Neural progenitor cell (in vitro differentiated cells): ENCODE results near the gene PDAP1. TPM values are rescaled to one million over a fixed set of nuclear protein-coding genes. Genes with fewer than 3 reads are reported as not detected.

Source experiments
- DNase-seq: peaks from one replicate; pipeline ENCODE4 v3.0.0-alpha.2; 2016; ENCODE audit warnings: low spot score
- H2AFZ ChIP-seq: fragments of 200-600 bp; sonication (generic); replicated peaks from 2 replicates; pipeline ENCODE4 v1.6.1; 2016; ENCODE audit warnings: antibody characterized with exemption
- H3F3A ChIP-seq: fragments of 200-600 bp; sonication (generic); 2 replicates; pipeline ENCODE4 v1.6.1; 2016; ENCODE audit warnings: antibody characterized with exemption, low read depth
- H3K27ac ChIP-seq: fragments of 200-600 bp; sonication (generic); 2 replicates; pipeline ENCODE4 v1.5.1; 2016; ENCODE audit warnings: mild to moderate bottlenecking
- H3K27me3 ChIP-seq: fragments of 200-600 bp; sonication (generic); 2 replicates; pipeline ENCODE4 v1.6.1; 2016; ENCODE audit warnings: mild to moderate bottlenecking, moderate library complexity
- H3K36me3 ChIP-seq: fragments of 200-600 bp; sonication (generic); 2 replicates; pipeline ENCODE4 v1.5.1; 2016
- H3K4me1 ChIP-seq: fragments of 200-600 bp; sonication (generic); 2 replicates; pipeline ENCODE4 v1.6.1; 2016; ENCODE audit warnings: mixed run types
- H3K4me2 ChIP-seq: fragments of 200-600 bp; sonication (generic); 2 replicates; pipeline ENCODE4 v1.6.1; 2016
- H3K4me3 ChIP-seq: fragments of 200-600 bp; sonication (generic); 2 replicates; pipeline ENCODE4 v1.5.1; 2016
- H3K79me2 ChIP-seq: fragments of 200-600 bp; sonication (generic); 2 replicates; pipeline ENCODE4 v1.6.1; 2016; ENCODE audit warnings: low read depth
- H3K9ac ChIP-seq: fragments of 200-600 bp; sonication (generic); 2 replicates; pipeline ENCODE4 v1.6.1; 2016
- H3K9me3 ChIP-seq: fragments of 200-600 bp; sonication (generic); 2 replicates; pipeline ENCODE4 v1.5.1; 2016; ENCODE audit warnings: low read depth
- H4K20me1 ChIP-seq: fragments of 200-600 bp; sonication (generic); 2 replicates; pipeline ENCODE4 v1.6.1; 2016; ENCODE audit warnings: low read depth
- H3K27ac Mint-ChIP-seq: 3 replicates; pipeline ENCODE4 v1.8.0; 2021; ENCODE audit warnings: mixed read lengths
- H3K27me3 Mint-ChIP-seq: 2 replicates; pipeline ENCODE4 v1.8.0; 2022; ENCODE audit warnings: low read depth, mild to moderate bottlenecking, inconsistent platforms, moderate library complexity, mixed read lengths; ENCODE audit not compliant: insufficient read depth
- H3K36me3 Mint-ChIP-seq: 3 replicates; pipeline ENCODE4 v1.8.0; 2021; ENCODE audit warnings: mixed read lengths
- H3K4me1 Mint-ChIP-seq: 3 replicates; pipeline ENCODE4 v1.8.0; 2021; ENCODE audit warnings: mixed read lengths
- H3K4me3 Mint-ChIP-seq: 3 replicates; pipeline ENCODE4 v1.8.0; 2021; ENCODE audit warnings: mild to moderate bottlenecking, moderate library complexity, mixed read lengths
- H3K9me3 Mint-ChIP-seq: 3 replicates; pipeline ENCODE4 v1.8.0; 2020; ENCODE audit warnings: mixed read lengths
- EZH2 ChIP-seq: fragments of 200-600 bp; sonication (generic); IDR thresholded peaks from 2 replicates; pipeline ENCODE4 v1.6.1; 2017; ENCODE audit warnings: antibody characterized with exemption, mild to moderate bottlenecking, moderate library complexity
- EZH2phosphoT487 ChIP-seq: fragments of 200-600 bp; sonication (generic); IDR thresholded peaks from 2 replicates; pipeline ENCODE4 v1.6.1; 2017; ENCODE audit warnings: antibody characterized with exemption
- total RNA-seq: library from RNA; depleted of rRNA; stranded (reverse); fragments of >200 nt; gene quantifications from 2 replicates; pipeline ENCODE4 v1.2.3, GENCODE V29; 2015; ENCODE audit warnings: low replicate concordance
- TF ChIP-seq, protein P1 (sequence below): fragments of 200-600 bp; sonication (generic); IDR thresholded peaks from 2 replicates; pipeline ENCODE4 v1.5.1; 2017; ENCODE audit warnings: antibody characterized with exemption, mild to moderate bottlenecking

PDAP1 gene
- total RNA-seq, 1 donor from 2014 or later: 136 TPM

DNA sequence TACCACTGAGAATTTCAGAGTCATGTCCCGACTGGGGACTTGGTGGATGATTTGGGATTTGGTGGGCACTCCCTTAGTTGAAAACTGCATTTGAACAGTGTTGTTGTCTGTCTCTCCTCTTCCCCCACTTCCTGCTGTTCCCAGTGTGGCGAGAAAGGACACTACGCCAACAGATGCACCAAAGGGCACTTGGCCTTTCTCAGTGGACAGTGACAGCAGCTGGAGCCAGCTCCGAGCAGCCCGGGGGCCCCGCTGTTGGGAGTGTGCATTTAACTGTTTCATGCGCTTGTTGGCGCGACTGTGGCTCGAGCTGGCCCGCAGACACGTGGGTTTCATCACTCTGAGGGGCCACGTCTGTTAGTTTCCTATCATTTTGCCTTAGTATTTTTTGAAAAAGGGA lies 47.9 kb upstream of the PDAP1 start:
- H3K9ac ChIP-seq: no peak overlapping the region
- no peak overlapping the region for H2AFZ ChIP-seq
- no peak overlapping the region for H3K27ac ChIP-seq
- peaks cover 41% of the 10 kb centered on the region for H3F3A ChIP-seq
- Mint-ChIP-seq H3K27ac (no peak overlapping the region), H3K9me3 (no peaks in the 10 kb centered on the region), H3K4me3 (no peak overlapping the region), H3K36me3 (peaks cover 35% of the 10 kb centered on the region), H3K27me3 (peaks cover 3% of the 10 kb centered on the region), H3K4me1 (peaks cover 4% of the 10 kb centered on the region)
- TF ChIP-seq, protein P1, sequence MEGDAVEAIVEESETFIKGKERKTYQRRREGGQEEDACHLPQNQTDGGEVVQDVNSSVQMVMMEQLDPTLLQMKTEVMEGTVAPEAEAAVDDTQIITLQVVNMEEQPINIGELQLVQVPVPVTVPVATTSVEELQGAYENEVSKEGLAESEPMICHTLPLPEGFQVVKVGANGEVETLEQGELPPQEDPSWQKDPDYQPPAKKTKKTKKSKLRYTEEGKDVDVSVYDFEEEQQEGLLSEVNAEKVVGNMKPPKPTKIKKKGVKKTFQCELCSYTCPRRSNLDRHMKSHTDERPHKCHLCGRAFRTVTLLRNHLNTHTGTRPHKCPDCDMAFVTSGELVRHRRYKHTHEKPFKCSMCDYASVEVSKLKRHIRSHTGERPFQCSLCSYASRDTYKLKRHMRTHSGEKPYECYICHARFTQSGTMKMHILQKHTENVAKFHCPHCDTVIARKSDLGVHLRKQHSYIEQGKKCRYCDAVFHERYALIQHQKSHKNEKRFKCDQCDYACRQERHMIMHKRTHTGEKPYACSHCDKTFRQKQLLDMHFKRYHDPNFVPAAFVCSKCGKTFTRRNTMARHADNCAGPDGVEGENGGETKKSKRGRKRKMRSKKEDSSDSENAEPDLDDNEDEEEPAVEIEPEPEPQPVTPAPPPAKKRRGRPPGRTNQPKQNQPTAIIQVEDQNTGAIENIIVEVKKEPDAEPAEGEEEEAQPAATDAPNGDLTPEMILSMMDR: no peak
- no peak for TF ChIP-seq EZH2phosphoT487
- no peak for TF ChIP-seq EZH2
- H3K4me1 ChIP-seq: no peaks in the 10 kb centered on the region
- H3K79me2 ChIP-seq: peaks cover 37% of the 10 kb centered on the region
- H3K4me3 ChIP-seq: no peak overlapping the region
- DNase-seq: no peak
- no peaks in the 10 kb centered on the region for H3K9me3 ChIP-seq
- H3K36me3 ChIP-seq: no peaks in the 10 kb centered on the region
- H3K4me2 ChIP-seq: no peak overlapping the region
- no peaks in the 10 kb centered on the region for H3K27me3 ChIP-seq
- peaks cover 7% of the 10 kb centered on the region for H4K20me1 ChIP-seq

DNA sequence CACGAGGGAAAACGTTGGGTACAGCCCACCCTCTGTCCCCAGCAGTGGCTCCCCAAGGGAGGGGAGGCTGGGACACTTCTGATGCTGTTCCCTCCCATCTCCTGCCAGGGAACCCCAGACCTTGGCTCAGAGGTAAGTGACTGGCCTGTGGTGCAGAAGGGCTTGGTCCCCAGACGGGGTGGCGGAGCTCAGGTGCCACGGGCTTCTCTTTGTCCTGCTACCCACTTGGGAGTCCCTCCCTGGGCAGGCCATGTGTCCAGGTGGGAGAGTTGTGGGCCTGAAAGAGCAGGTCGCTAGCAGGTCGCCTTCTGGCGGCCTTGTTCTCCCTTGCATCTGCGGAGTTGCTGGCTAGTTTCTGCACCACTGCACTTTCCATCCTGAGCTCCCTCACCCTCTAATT lies 47.5 kb upstream of the PDAP1 start:
- no peak overlapping the region for H3K4me3 ChIP-seq
- no peaks in the 10 kb centered on the region for H3K9me3 ChIP-seq
- H3K27me3 ChIP-seq: no peaks in the 10 kb centered on the region
- no peak overlapping the region for H3K9ac ChIP-seq
- no peaks in the 10 kb centered on the region for H3K36me3 ChIP-seq
- no peak for DNase-seq
- TF ChIP-seq, protein P1: no peak
- TF ChIP-seq EZH2phosphoT487 (no peak), EZH2 (no peak)
- no peak overlapping the region for H3K4me2 ChIP-seq
- no peaks in the 10 kb centered on the region for H3K9me3 Mint-ChIP-seq
- no peak overlapping the region for H3K27ac ChIP-seq
- peaks cover 41% of the 10 kb centered on the region for H3F3A ChIP-seq
- no peak overlapping the region for H2AFZ ChIP-seq
- H3K4me1 Mint-ChIP-seq: peaks cover 4% of the 10 kb centered on the region
- H4K20me1 ChIP-seq: peaks cover 7% of the 10 kb centered on the region
- no peak overlapping the region for H3K27ac Mint-ChIP-seq
- H3K4me3 Mint-ChIP-seq: no peak overlapping the region
- no peaks in the 10 kb centered on the region for H3K4me1 ChIP-seq
- peaks cover 39% of the 10 kb centered on the region for H3K36me3 Mint-ChIP-seq
- H3K27me3 Mint-ChIP-seq: peaks cover 3% of the 10 kb centered on the region
- peaks cover 33% of the 10 kb centered on the region for H3K79me2 ChIP-seq

DNA sequence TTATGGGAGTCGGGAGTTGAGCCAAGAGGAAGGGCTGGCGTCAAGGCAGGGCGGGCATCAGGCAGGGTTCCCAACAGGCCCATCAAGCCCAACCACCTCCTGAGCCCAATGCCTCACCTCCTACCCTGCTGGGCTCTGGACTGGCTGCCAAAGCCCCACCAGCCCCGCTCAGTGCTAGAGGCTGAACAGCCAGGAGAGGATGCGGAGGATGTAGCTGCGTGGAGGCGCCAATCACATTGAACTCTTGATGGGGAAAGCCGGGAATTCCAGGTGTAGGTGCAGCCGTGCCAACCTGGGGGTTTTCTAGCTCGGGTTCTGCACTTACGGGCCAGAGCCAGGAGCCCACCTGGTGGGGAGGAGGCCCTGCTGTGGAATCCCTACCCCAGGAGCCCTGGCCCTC lies 44.7 kb upstream of the PDAP1 start:
- TF ChIP-seq, protein P1: no peak
- TF ChIP-seq EZH2phosphoT487: no peak
- TF ChIP-seq EZH2: no peak
- no peak overlapping the region for H3K27ac Mint-ChIP-seq
- no peaks in the 10 kb centered on the region for H3K4me1 Mint-ChIP-seq
- peaks cover 26% of the 10 kb centered on the region for H3K36me3 Mint-ChIP-seq
- Histone ChIP-seq H3K4me1 (no peaks in the 10 kb centered on the region), H4K20me1 (peaks cover 13% of the 10 kb centered on the region), H3K9me3 (no peaks in the 10 kb centered on the region), H2AFZ (no peak overlapping the region), H3K27ac (no peak overlapping the region), H3K4me3 (no peak overlapping the region), H3K36me3 (no peaks in the 10 kb centered on the region), H3K9ac (no peak overlapping the region), H3K79me2 (peaks cover 5% of the 10 kb centered on the region), H3F3A (peaks cover 20% of the 10 kb centered on the region), H3K4me2 (no peak overlapping the region), H3K27me3 (no peaks in the 10 kb centered on the region)
- DNase-seq: no peak
- H3K27me3 Mint-ChIP-seq: peaks cover 3% of the 10 kb centered on the region
- no peak overlapping the region for H3K4me3 Mint-ChIP-seq
- H3K9me3 Mint-ChIP-seq: no peaks in the 10 kb centered on the region
